GM19328 (cell line): ENCODE measurements around the gene ARHGAP15.

Experiments used
- ATAC-seq: cut with Tn5 transposase; IDR thresholded peaks from one replicate; pipeline ENCODE4 v1.9.1; 2021; ENCODE audit warnings: mild to moderate bottlenecking, moderate library complexity; ENCODE audit not compliant: unreplicated experiment

Gene ARHGAP15

DNA sequence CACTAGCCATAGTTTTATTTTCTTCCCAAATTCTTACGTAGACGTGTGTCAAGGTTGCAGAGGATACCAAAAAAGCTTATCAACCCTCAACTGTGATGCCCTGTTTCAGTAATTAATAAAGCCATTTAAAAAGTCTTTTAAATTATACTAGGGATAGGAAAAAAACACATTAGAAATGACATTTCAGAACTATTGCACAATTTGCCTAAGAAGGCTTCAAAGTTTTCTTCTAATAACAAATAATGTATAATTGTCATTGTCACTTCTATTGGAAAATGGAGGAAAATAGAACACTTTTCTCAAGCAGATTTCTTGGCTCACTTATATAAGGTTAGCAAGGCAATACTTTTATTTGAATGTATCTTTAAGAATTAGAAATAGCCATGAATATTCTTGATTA is 253.8 kb downstream of the ARHGAP15 start:
- ATAC-seq, result no peak

DNA sequence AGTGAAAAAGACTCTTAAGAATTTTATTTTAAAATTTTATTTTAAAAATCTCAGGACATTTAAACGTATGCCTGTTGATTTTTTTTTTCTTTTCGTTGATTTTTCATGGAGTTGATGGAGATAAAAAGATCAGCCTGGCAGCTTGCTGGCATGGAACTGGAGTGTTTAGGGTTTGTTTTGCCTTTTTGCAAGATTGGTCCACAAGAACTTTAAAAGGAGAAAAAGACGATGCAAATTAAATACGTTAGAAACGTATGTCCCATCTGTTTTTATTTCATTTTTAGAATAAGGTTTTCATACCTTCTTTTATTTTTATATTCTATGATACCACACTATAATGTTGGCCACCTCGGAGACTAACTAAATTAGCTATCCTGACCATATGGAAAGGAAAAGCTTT is 254.9 kb downstream of the ARHGAP15 start:
- ATAC-seq, result no peak

DNA sequence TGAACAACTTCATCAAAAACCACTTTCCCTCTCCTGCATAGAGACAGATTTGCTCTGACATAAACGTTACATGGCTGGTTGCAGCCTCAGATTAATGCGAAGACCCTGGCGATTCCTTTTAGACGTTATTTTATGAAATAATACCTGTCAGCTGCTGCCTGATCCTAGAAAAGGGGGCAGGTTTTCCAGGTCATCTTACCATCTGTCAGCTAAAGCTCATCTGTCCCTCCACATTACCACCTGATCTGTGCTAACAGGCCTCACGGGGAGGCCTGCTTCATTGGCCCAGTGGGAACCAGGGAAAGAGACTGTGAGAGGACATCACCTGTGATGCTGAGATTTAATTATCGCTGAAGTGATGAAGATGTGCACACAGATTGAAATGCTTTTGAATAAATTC is 261.0 kb downstream of the ARHGAP15 start:
- ATAC-seq, result no peak

DNA sequence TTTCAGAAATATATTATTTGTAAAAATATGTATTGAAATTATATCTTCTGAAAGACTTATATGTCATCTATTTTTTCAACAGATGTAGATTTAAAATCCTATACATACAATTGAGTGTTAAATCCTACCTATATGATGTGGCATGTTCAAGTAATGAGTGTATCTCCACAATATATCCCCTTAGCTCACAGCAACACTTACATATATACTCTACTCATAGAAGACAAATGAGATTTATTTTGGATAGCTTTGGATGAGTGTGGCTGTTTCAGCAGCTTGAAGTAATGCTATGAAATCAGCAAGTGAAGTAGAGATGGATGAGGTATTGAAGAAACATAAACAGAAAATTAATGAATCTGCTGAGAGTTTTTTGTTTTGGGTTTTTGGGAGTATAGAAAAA is 263.1 kb downstream of the ARHGAP15 start:
- ATAC-seq, result no peak

DNA sequence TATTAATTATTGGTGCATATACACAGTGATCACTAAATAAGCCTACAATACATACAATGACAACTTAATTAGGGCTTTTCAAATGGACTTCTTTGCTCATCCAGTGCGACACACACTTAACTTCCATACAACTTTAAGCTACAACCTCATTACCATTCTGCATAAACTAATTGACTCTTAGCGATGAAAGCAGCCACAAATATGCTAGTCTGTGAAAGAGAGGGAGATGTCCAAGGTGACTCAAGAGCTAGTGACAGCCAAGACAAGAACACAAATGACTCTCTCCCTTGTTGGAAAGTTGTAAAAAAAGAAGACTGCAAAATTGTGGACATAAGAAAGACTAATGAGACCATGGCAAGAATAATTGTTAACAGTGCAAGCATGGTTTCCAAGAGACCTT is 264.8 kb downstream of the ARHGAP15 start:
- no peak for ATAC-seq

DNA sequence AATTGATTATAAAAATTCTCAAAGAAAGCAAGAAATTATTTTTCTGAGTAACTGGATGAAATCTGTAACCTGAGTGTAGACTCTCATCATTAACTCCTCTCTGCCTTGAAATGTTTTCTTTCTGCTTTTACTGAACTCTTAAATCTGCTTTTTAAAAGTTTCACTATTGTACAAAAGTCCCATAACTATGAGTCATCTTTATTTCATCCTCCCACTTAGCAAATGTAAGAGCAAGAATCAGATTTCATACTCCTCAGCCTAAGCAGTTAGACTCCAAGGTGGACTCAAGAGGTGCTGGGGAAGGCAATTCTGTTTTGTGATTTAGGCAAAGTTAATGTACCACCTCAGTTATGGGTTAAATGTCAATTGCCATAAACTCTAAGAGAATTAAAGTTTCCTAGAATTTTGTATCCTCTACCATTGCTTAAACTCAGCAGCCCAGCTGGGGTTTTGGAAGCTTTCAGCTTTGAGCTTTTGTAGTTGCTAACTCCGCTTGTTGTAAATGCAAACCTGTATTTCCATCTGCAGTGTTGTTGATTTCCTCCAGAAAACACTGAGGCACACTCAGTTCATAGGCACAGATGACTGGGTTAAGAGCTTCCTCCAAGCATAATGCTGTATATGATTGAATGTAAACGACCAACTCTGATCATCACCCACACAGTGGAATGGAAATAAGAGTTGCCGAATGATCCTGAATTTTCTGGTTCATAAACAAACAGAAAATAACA is 268.8 kb downstream of the ARHGAP15 start:
- no peak for ATAC-seq

DNA sequence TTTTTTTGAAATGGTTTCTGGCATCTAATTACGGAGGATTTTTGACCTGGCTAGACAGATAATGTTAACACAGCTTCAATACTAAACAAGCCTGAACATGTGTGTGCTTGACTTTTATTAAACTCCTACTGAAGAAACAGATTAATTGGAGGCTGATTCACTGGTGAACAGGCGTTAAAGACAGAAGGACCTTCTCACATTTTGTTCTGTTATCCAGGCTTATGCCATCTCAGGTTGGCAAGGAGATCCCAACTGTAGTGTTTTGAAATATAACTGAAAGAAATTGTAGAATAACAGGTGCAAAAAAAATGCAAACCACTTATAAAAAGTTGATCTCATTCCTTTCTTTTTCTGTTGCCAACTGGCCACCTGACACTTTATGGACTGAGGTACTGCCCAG is 269.6 kb downstream of the ARHGAP15 start:
- ATAC-seq, result no peak

DNA sequence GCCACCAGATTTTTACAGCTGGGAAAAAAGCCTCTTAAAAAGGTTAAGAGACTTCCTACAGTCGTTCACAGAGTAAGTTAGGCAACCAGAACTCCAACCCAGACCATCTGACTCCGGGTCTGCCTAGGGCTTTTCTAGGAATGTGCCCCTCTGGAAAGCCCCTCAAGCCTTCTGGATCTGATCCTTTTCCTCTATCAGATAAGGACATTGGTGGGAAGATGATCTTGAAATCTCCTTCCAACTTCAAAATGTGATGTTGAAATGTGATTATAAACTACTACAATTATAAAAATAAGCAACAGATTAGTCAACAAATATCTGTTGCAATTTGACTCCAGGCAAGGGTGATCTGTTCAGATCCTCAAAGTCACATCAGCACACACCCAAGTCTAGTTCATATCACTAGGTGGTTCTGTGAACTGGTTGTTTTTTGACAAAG is 270.4 kb downstream of the ARHGAP15 start:
- no peak for ATAC-seq

DNA sequence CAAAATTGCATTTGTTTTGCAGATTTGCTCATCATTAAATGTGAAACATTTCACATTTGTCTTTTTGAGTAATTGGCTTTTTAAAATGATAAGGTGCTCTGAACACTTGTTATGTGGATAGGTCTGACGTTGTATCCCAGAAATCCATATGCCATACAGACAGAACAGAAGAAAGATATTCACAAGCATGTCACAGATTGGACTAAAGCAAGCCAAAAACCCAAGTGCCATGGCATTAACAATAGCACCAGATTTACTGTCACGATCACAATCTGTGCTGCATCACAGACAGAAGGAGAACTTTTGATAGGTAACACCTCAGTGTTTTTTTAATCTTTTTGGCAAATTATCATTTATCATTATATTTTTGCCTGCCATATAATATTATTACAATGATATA is 272.6 kb downstream of the ARHGAP15 start:
- no peak for ATAC-seq

DNA sequence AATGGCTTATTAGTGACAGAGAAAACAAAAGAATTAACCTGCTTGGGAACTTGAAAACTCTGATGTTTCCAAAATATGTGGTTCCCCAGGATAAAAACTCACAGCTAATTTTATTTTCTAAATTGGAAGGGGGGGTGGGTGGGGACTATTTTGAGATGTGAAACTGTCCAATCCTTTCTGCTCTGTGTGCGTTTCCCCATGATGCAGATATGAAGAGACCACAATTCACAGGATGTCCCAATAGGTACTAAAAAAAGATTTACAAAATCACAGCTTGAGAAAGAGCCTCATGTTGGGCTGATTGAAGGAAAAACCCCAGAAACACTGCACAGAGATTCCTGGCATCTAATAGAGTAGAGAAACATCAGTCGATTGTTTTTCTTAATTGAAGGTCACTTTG is 273.2 kb downstream of the ARHGAP15 start:
- ATAC-seq, result no peak

DNA sequence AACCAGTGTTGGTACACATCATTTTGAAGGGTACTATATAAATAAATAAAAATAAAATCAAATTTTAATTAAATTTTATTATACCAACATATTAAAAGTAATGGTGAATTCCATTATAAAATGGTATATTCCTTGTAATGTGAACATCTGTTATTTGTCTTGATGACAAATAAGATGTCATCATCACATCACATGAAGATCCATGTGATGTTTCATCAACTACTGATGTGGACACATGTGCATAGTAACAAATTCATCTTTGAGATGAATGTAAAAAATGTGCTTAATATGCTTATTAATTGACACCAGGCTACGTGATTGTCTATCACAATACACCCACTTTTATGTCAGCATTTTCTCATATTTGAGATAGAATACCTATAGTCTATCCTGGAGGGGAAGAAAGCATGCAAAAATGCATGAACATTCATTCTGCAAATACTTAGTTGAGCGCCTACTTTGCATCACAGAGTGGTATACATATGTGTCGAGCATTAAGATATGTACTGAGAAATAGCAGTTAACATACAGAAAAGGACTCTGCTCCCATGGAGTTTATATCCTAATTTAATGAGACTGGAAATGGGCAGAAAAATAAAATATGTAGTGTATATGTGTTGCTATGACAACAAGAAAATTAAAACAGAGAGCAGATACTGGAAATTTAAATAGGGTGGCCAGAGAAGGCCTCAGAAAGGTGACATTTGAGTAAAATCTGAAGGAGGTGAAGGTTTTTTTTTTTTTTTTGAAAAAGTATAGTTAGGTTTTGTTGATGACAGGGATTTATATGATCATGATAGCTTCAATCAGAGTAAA is 281.1 kb downstream of the ARHGAP15 start:
- no peak for ATAC-seq

DNA sequence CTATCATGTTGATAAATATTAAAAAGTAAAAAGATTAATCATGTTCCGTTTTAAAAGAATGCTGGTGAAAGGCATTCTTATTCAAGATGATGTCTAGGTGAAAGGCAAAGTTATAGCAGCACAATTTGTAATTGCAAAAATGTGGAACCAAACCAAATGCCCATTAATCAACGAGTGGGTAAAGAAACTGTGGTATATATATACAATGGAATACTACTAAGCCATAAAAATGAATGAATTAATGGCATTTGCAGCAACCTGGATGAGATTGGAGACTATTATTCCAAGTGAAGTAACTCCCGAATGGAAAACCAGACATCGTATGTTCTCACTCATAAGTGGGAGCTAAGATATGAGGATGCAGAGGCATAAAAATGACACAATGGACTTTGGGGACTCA is 286.4 kb downstream of the ARHGAP15 start:
- no peak for ATAC-seq

DNA sequence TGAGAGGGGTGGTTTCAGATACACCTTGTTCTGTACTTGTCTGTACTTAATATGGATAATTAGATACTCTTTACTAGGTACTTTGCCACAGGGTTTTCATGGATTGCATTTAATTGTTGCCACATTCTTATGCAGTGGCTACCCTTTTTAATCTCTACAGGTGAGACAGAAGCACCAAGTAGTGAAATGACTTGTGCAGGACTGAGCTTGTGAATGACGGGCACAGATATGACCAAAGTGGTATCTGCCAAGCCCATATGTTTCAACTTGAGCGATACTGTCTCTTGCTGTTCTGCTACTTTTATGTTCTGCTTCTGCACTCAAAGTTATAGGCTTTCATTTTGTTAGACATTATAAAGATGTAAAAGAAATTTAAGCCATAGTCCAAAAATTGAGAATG is 288.2 kb downstream of the ARHGAP15 start:
- no peak for ATAC-seq

DNA sequence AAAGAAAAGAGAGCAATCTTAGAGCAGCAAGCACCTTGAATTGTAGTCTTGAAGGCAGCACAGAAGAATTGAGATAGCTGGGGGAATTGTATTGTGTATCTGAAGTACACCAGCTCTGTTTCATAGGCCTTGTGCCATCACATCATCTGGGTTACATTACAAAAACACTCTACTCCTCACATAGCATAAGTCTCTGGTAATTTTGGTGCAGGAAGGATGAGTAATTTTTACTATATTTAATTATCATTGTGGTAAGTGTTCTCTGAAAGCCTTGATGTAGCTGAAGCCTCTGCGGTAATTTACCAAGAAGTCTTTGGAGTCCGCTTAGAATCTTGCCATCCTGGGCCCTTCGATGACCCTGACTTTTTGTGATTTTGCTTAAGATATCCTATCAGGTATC is 291.1 kb downstream of the ARHGAP15 start:
- ATAC-seq, result no peak

DNA sequence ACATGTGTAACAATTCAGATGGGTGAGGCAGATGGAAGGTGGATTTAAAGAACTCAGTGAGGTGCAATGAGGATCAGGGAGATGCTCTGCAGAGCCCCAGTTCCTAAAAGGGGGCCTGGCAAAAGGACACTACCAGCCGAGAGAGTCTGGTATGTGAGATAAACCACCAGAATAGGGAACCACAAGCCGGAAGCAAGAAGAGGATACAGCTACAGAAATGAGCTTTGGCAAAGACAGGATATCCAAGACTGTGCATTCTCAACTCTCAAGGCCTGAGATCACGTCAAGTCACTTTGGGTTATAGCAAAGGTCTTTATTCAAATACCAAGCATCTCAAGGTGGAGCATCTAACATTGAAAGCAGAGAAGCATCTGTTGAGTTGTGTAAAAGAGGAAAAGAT is 293.5 kb downstream of the ARHGAP15 start:
- peak; percentile 76 for ATAC-seq

DNA sequence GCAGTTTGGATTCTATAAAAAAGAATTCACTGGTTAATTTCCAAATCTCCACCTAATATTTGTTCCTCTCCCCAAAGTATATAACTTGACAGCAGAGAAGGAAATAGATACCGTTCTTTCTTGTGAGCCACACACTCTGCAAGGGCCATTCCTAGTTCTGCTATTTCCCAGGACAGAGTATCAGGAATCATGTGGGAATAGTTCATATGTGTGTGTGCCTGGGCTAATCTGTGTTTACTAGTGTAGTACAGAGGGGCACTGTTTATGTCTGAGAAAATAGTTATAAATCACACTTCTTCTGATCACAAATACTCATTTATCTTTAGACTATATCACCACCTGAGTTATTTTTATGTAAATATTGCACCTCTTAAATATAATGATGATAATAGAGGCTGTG is 296.7 kb downstream of the ARHGAP15 start:
- ATAC-seq, result no peak

DNA sequence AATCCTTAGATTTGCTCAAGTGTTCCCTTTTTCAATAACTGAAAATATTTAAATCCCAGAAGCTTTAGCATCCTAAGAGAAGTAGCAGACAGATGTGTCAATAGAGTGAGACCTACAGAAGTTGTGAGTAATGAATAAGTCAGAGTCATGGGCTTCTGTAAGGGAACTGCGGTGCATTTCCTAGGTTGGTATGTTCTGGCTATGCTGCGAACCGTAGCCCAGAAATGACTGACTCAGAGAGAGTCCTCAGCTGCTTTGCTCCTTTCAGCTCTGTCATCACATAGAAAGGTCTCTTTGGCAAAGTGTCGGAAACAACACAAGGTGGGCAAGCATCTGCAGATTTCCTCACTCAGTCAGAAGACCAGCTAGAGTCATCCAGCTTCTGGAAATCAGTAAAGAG is 297.1 kb downstream of the ARHGAP15 start:
- ATAC-seq, result no peak

DNA sequence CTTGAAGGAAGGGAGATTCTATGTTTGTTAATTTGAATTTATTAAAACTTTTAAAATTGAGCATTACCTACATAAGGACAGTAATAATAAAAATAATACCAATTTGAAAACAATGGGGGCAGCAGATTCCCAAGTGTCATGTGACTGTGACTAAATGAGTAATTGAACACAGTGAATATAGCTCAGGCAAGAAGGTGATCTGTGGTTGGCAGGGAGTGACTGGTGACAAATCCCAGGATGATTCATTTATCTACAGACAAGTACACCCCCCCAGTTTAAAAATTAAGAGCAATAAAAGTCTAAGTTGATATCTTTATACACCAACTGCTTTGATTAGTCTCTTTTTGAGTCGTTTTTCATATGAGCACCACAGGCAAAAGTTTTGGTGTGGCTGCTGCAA is 299.5 kb downstream of the ARHGAP15 start:
- ATAC-seq, result no peak

DNA sequence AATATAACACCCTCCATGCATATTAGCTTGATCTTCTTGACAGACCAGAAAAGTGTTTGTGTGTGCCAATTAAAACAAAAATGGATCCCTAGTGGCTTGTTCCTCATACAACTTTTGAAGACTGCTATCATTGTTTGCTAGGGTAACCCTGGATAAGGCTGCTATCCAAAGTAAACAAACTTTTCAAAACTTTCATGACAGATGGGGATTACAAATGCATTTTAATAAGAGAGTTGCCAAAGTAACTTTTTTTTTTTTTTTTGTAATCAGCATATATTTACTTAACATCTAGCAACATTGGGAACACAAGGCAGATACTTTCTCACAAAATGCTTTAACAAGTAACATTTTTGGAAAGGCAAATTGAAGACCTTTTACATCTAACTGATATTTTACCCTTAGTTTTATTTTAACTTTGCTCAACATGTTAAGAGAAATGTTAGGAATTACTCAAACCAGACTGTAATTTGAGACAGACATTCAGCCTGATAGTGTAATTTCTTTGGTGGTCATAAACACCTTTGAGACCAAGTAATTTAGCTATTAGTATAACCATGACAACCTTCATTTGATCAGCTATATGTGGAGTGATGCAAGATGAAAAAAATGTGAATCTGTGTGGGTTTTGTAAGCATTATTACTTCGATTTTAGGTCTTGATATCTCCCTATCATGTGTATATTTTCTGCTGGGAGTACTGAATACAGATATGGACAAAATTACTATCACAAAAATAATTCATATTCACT is 300.9 kb downstream of the ARHGAP15 start:
- no peak for ATAC-seq

DNA sequence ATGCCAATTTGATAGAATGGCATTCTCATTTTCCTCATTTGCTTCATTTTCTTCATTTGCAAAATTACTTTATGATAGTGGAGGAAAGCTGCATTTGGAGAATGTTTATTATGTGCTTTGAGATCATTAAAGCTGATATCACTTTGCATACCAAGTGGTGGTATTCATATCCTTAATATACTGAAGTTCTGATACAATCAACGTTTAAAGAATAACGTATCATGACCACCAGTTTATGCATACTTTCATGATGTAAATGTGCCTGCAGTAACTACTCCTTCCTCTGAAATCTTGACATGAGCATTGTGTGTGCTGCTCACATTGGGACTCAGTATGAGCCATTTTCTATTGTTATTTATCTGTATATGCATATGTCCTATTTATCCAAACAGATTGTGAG is 302.1 kb downstream of the ARHGAP15 start:
- ATAC-seq, result no peak

DNA sequence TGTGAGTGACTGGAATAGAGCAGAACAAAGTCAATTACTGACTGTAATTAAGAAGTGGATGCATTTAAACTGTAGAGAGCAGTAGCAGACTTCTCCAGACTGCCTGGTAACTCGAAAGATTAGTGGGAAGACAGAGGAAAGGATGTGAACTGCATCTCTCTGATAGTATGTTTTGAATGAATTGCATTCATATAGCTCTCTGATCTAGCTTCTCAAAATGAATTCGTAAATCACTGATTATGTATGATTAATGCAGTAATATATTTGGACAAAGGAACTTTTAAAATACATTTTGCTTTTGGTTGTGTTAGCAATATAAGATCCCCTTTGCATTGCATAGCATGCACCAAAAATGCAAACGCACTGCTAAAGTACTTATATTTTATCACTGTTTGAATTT is 304.0 kb downstream of the ARHGAP15 start:
- ATAC-seq, result no peak

DNA sequence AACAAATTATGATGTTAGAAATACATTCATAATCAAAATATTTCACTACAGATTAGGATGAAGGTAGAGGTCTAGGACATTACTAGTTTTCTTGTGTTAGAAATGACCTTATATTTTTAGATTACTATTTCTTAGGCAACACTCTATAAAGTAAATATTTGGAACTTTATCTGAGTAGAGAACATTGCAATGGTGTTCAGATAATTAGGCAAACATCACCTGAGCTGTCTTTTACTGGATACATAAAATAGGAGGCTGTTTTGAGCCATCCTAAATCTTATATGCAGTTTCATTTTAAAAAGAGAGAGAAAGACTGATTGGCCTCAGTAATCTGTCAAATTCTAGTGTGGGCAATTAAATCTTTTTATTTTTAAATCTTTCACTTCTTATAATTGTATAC is 304.6 kb downstream of the ARHGAP15 start:
- no peak for ATAC-seq
